ENCODE data around the gene VAMP2. TPM values are rescaled to one million over a fixed set of nuclear protein-coding genes. Genes with fewer than 3 reads are reported as not detected.

The VAMP2 gene
- total and polyA plus RNA-seq, 2 of the 4 experiments (the other 2 are of a cell fraction): 2.3 to 33.3 TPM

- no peak for DNase-seq
- H2BK20ac ChIP-seq (ENCODE audit: low read depth, low read length): no peak overlapping the region
- no TSS peak for BruUV-seq (replicated peaks)
- H2BK15ac ChIP-seq (ENCODE audit: low read depth, low read length): no peak overlapping the region
- H4K5ac ChIP-seq (ENCODE audit: low read depth, low read length): no peak overlapping the region
- H3K56ac ChIP-seq (ENCODE audit: extremely low read depth, insufficient read depth, low read length): no peak overlapping the region
- TF ChIP-seq SMC3 (IDR thresholded peaks at IDR 0.05; ENCODE audit: low read depth, low read length) (no peak), CHD1 (IDR thresholded peaks at IDR 0.05; ENCODE audit: low read depth, low read length) (peak; percentile 94; the same call in 1 of the 2 replicates)
- peak overlapping the region; percentile 55 for H3K9ac ChIP-seq (ENCODE audit: low read depth, low read length)
- POLR2A ChIA-PET (ENCODE audit: unreplicated experiment): interaction anchor here (1.4 kb wide), 1 partner anchor 17 kb away, joined by 8 read pairs; no protein-coding TSS in a partner anchor
- H3K4me2 ChIP-seq (ENCODE audit: low read depth, low read length): peak overlapping the region; percentile 87
- H2AFZ ChIP-seq (replicated peaks; ENCODE audit: low read length, poor library complexity): peak overlapping the region; percentile 89
- H2BK120ac ChIP-seq (ENCODE audit: low read depth, low read length): no peak overlapping the region
- dilution Hi-C loops (cut with HindIII; ENCODE audit: low sequenced_read_pairs, unreplicated experiment): no loop called here
- H3K9me1 ChIP-seq (ENCODE audit: insufficient read depth, low read length): peaks cover 18% of the 10 kb centered on the region
- ATAC-seq (ENCODE audit: low read depth): no peak
- peaks cover 8% of the 10 kb centered on the region for H4K20me1 ChIP-seq (ENCODE audit: insufficient read depth, low read length)
- H3K27ac ChIP-seq (ENCODE audit: insufficient read depth, low read length): peak overlapping the region; percentile 45
- peak overlapping the region; percentile 75 for H2BK5ac ChIP-seq (ENCODE audit: low read depth, low read length, poor library complexity, severe bottlenecking)
- in situ Hi-C loops (cut with MboI; ENCODE audit: low sequenced_read_pairs): loop anchor here (25.0 kb wide), 1 partner anchor 919 kb away; the partner anchor contains the start of genes DVL2, GABARAP and PHF23
- no peaks in the 10 kb centered on the region for H3K9me3 ChIP-seq (ENCODE audit: control insufficient read depth, insufficient read depth, low read length)
- CTCF ChIA-PET: interaction anchor here (0.8 to 1.2 kb wide), 2 partner anchors 18 to 81 kb away, joined by 4 to 7 read pairs; no protein-coding TSS in a partner anchor
- WGBS, 2 experiments (ENCODE audit: extremely low coverage in 2 of 2, insufficient read length in 1 of 2): 1% methylated on average over 7 of the region's 11 CpGs; no CpG with 5 or more reads in 1 of the 2 experiments
- no peak overlapping the region for H3K14ac ChIP-seq (replicated peaks; ENCODE audit: low read depth, low read length)
- H4K91ac ChIP-seq (ENCODE audit: insufficient read depth, low read depth, low read length): peak overlapping the region; percentile 17; the same call in 1 of the 2 replicates
- H2AK9ac ChIP-seq (replicated peaks; ENCODE audit: low read depth, low read length, poor library complexity): peak overlapping the region; percentile 81
- H3K79me1 ChIP-seq (ENCODE audit: low read depth in 1 of 2, low read length in 2 of 2): peaks cover 3 to 44% of the 10 kb centered on the region in 2 experiments; a peak in 3 of 4 replicates
- H3K27me3 ChIP-seq (ENCODE audit: control insufficient read depth, insufficient read depth, low read length): no peaks in the 10 kb centered on the region
- peak overlapping the region in 1 of 2 experiments; percentile 75; a peak in 2 of 4 replicates for H4K8ac ChIP-seq (ENCODE audit: low read depth in 2 of 2, low read length in 2 of 2)
- peak overlapping the region; percentile 54; the same call in 1 of the 2 replicates for H2AK5ac ChIP-seq (ENCODE audit: low read depth, low read length)
- H3K36me3 ChIP-seq (ENCODE audit: control insufficient read depth, insufficient read depth, low read length): peaks cover 10% of the 10 kb centered on the region; the same call in 1 of the 2 replicates
- H3K4ac ChIP-seq (ENCODE audit: low read depth, low read length): peak overlapping the region; percentile 65
- H3K4me3 ChIP-seq (ENCODE audit: insufficient read depth, low read depth, low read length): peak overlapping the region; percentile 69
- peak overlapping the region; percentile 21; the same call in 1 of the 2 replicates for H3K18ac ChIP-seq (ENCODE audit: low read depth, low read length)
- H3K23ac ChIP-seq (ENCODE audit: low read depth, low read length): peak overlapping the region; percentile 84; the same call in 1 of the 2 replicates
- intact Hi-C loops (cut with micrococcal nuclease): loop anchor here (1.0 to 5.0 kb wide), 3 partner anchors 31 to 74 kb away; no protein-coding TSS in a partner anchor
- peaks cover 20% of the 10 kb centered on the region for H3K4me1 ChIP-seq (ENCODE audit: control insufficient read depth, insufficient read depth, low read length)
These were observed 6.8 kb downstream of the VAMP2 start for GRCh38 chr17:8155996-8156245.
